NCI-H2029 treated with DMSO at 0.1 percent for 48 hours (cell line): ENCODE results near the gene PTEN.
"Not testable (repeated sequence)": the region's sequence is repeated elsewhere in the genome, so short reads cannot be mapped to it uniquely, and the experiment has no call there.

ENCODE experiments used
- DNase-seq: peaks from one replicate; lab custom pipeline; 2025; lab: John Stamatoyannopoulos, UW

PTEN gene

DNA sequence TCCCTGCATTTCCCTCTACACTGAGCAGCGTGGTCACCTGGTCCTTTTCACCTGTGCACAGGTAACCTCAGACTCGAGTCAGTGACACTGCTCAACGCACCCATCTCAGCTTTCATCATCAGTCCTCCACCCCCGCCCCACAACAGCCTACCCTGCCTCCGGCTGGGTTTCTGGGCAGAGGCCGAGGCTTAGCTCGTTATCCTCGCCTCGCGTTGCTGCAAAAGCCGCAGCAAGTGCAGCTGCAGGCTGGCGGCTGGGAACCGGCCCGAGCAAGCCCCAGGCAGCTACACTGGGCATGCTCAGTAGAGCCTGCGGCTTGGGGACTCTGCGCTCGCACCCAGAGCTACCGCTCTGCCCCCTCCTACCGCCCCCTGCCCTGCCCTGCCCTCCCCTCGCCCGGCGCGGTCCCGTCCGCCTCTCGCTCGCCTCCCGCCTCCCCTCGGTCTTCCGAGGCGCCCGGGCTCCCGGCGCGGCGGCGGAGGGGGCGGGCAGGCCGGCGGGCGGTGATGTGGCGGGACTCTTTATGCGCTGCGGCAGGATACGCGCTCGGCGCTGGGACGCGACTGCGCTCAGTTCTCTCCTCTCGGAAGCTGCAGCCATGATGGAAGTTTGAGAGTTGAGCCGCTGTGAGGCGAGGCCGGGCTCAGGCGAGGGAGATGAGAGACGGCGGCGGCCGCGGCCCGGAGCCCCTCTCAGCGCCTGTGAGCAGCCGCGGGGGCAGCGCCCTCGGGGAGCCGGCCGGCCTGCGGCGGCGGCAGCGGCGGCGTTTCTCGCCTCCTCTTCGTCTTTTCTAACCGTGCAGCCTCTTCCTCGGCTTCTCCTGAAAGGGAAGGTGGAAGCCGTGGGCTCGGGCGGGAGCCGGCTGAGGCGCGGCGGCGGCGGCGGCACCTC lies at the start of gene PTEN, which contains the start of gene KLLN:
Gene PTEN (plus strand): TSS at position 573 of the 891 bp plus-strand sequence. CDS start 845 bp downstream, outside the sequence.
Gene KLLN (minus strand): TSS at position 481 of the 891 bp plus-strand sequence. CDS start 1,046 bp downstream, outside the sequence.
- DNase-seq: peak; percentile 28

DNA sequence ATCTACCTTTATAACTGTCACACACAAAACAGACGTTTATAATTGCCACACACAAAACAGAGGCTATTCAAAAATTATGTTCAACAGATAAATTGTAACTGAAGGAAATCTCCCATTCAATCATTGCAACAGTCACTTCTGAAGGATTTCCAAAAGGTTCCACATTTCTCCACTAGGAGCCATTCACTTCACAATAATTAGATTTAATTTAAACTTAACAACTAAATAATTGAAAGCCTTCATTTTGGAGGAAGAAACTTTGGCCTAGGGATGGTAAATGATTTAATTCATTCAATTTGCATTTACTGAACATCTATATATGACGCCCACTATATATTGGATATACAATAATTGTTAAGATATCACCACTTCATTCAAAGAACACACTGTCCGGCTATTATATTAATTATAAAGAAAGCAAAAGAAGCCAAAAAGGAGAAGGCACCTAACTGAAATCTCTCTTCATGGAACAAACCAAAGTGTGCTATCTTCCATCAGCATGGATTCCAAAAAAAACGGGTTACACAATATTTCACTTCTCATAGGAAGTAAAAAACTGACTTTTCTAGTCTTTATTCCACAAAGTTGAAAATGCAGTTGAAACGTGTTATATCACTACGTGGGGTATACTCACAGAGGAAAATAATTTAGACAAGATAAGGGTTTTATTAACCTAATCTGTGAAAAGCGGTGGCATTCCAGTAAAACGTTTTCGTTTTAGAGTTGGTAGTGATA lies 47.1 kb upstream of the PTEN start:
- no peak for DNase-seq

DNA sequence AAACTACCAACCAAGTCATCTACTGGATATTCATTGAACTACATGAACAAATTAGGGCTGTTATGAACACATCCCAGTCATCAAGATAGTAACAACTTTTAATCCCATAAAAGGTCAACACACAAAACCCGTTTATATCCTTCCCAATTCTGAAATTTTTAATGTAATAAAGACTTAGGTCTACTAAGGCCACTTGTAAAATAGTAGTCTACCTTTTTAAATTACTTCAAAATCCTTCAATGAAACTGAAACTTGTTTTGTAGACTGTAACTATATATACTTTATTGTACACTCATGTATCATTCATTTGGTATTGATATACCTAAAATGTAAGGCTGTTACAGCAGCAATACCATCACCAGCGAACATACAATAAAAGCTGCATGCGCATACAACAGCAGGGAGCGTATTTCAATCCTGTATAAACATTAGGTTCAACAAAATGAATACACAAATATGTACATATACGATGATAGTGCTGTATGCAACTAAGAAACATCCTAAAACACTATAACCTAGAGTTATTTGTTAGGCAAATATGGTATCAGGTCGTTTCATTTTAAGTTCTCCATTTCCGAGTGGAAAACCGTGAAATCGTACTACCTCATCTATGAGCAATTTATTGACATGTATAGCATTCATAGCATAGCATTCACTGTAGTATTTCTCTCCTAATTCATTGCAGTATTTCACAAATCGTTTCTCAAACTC lies 46.4 kb upstream of the PTEN start:
- DNase-seq: no peak

DNA sequence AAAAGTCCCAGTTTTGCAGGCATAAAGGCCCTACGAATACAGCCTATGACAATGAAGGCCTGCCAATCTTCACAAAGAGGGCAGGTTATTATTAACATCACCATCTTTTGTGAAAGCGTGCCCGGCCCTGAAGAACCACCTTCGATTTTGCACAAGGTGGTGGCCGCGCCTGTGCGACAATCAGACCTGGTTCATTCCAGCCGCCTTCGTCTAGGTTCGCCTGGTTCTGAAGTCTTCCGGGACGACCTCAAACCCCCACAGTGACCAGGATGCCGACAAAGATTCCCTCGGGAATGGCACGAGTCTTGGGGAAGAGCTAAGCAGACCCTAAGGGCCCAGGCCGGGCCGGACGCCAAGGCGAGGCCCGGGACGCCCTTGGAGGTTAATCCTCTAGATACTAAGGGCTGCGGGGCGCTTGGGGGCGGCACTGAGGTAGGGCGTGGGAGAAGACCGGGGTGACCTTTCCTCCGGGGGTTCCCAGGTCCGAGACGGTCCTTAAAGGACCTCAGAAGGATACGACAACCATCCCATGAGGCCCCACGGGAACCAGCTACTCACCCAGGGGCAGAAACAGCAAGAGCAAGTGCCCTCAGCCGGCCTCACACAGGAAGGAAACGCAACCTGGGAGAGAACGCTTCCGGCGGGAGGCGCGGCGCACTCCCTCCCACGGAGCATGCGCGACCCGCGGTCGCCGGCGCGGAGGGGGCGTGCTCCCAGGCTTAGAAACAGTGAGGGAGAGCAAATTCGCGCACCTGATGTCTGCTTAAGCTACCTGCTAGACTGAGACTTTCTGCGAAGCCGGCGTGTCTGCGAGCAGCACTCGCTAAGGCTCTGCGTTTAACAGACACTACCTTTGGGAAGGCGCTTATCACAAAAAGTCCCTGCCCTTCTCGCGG lies 45.6 kb upstream of the PTEN start, which contains the start of gene ATAD1:
Gene ATAD1 (minus strand): TSS at position 618 of the 896 bp plus-strand sequence. CDS start 3,627 bp downstream, outside the sequence.
- DNase-seq: peak; percentile 36

DNA sequence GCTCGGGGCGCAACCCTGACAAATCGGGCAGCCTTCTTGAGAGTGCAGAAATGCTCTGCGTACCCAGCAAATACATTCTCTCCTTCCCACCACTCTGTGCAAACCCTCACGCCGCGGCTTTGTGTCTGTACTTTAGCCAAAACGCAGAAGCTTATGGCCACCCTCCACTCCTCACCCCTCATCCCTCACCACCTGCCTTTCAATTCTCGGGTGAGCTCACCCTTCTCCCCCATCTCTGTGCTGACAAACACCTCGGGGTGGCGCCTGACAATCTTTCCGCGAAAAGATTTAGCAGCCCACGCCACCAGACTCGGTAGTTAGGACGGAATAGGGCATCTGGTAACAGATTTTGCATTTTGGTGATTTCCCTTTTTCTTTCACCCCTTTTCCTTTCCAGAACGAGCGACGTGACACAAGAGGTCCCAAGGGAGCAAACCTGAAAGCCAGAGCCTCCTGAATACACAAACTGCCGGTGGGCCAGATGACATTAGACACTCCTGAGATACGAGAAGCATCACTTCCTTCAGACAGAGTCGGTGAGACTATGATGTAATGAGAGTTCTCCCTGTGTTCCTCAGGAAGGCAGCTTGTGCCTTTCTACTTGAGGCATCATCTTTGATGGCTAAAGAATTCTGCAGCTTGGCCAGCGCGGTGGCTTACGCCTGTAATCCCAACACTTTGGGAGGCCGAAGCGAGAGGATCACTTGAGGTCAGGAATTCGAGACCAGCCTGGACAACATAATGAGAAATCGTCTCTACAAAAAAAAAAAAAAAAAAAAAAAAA lies 44.7 kb upstream of the PTEN start:
- no peak for DNase-seq

DNA sequence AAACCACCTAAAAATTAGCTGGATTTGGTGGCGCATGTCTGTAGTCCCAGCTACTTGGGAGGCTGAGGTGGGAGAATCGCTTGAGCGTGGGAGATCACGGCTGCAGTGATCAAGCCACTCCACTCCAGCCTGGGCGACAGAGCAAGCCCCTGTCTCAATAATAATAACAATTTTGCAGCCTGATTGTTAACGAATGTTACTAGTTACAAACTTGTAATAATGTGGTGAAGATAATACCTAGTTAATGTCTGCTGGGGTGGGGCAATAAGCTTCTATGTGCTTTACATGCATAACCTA lies 44.2 kb upstream of the PTEN start:
- DNase-seq: no peak

DNA sequence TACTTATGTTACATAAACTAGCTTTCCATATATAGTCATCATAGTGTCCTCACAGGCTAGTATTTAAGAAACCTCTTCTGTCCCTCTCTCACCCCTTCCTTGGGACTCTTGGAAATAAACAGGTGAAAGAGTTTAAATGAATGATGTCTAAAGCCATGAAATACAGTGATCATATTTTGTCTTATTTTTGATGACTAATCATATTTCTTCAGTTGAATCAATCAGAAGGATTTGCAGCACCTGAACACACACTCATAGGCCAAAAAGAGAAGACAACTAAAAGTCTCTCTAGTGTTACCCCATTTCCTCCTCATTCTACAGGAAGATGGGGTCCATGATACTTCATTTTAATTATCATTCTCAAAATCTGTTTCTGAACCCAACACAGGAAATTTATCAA lies 36.8 kb upstream of the PTEN start:
- no peak for DNase-seq

DNA sequence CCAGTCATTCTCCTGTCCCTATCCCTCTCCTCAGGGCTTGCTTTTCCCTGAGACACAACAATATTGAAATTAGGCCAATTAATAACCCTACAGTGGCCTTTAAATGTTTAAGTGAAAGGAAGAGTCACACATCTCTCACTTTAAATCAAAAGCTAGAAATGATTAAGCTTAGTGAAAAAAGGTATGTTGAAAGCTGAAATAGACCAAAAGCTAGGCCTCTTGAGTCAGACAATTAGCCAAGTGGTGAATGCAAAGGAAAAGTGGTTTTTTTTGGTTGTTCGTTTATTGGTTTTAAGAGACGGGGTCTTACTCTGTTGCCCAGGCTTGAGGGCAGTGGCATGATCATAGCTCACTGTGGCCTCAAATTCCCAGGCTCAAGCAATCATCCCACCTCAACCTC lies 35.7 kb upstream of the PTEN start:
- no peak for DNase-seq

DNA sequence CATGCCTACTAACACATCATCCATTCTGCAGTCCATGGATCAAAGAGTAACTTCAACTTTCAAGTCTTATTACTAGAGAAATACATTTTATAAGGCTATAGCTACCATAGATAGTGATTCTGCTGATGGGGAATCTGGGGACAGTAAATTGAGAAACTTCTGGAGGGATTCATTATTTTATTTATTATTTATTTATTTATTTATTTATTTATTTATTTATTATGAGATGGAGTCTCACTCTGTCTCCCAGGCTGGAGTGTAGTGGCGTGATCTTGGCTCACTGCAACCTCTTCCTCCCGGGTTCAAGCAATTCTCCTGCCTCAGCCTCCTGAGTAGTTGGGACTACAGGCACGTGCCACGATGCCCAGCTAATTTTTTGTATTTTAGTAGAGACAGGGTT lies 34.4 kb upstream of the PTEN start:
- not testable (repeated sequence) for DNase-seq

DNA sequence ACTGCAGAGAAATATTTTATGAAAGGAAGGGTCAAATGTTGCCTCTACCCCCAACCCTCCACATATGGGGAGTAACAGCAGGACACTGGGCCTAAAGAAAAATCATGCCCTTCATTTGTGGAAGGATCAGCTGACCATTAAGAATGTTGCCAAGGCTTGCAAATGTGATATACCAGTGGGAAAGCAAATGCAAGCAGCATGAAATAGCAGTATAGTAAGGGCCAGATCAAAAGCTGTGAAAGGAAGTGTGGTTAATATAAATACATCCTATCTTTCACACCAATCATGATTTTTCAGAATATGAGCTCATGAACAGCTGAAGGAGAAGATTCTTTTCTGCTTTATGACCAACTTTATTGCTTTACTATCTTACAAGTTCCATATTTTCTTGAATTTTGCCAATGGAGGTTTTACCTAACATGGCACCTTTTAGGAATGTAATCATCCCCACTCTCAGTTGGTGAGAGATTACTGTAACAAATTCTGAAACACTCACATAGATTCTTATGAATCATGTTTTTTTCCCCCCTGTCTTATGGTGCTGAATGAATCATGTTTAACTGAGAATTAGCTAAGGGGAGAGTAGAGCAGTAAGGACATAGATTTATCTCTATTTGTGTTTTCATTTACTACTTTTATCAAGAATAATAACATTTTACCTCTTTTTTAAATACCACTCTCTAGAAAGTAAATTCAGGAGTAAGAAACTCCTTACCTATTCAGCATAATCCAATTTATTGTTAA lies 33.3 kb upstream of the PTEN start:
- no peak for DNase-seq

DNA sequence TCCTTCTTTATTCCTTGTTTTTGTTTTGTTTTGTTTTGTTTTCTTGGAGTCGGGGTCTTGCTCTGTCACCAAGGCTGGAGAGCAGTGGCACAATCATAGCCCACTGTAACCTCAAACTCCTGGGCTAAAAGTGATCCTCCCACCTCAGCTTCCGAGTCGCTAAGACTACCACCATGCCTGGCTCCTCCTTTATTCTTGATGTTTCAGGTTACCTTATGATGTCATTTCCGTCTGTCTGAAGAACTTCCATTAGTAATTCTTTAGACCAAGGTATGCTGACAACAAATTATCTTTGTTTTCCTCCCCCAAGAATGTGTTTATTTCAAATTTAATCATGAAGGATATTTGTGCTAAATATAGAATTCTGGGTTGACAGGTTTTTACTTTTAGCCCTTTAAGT lies 27.3 kb upstream of the PTEN start:
- DNase-seq: no peak

DNA sequence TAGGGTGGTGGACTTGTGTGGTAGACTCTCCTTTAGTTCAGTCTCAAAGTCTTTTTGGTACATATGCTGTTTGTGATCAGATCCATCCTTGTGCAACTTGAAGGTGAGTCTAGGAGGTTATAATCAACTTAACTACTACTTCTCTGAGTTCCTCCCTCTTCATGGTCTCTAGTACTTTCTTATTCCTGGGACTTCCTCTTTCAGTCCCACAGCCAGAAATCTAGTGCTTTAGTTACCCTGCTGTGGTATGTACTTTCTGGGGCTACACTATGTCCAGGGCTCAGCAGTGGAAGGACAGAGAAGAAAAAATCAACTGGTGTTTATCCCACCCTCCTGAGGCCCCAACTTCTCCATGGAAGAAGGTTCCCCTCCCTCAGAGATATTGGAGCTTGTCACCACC lies 26.0 kb upstream of the PTEN start:
- DNase-seq: no peak

DNA sequence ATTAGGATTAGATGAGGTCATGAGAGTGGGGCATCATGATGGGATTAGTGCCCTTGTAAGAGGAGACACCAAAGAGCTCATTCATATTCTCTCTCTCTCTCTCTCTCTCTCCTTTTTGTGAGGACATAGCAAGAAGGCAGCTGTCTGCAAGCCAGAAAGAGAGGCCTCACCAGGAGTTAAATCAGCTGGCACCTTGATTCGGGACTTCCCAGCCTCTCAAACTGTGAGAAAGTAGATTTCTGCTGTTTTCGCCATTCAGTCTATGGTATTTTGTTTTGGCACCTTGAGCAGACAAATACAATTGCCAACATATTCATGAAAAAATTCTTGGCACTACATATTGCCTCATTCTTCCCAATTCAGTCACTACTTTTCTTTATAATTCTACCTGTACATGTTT lies 24.8 kb upstream of the PTEN start:
- DNase-seq: no peak

DNA sequence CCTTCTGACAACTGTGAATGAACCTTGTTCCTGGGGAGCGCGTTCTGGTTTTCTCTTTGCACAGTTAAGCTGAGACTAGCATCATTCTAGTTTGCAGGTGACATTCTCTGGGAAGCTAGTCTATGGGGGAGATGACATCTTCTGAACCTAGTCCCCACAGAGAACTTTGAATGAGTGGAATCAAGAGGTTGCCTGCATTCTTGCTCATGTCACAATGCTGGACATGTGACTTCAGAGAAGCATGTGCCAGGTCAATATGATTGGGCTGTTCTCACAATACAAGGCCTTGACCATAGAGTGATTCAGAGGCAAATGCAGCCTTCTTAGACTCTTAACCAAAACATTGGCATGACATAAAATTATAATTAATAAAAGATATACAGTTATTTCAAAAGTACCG lies 22.2 kb upstream of the PTEN start:
- no peak for DNase-seq

DNA sequence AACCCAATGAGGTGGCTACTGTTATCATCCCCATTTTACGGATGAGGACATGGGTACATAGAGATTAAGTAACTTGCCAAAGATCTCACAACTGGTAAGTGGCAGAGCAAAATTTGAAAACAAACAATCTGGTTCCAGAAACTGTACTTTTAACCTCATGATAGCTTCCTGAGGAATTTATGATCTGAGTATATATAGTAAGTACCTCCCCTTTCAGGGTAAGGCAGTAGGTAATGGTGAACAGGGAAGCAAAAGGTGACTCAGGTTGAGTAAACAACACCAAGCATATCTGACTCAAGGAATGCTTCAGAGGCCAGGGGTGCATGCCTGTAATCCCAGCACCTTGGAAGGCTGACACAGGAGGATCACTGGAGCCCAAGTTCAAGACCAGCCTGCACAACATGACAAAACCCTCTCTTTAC lies 21.2 kb upstream of the PTEN start:
- DNase-seq: no peak

DNA sequence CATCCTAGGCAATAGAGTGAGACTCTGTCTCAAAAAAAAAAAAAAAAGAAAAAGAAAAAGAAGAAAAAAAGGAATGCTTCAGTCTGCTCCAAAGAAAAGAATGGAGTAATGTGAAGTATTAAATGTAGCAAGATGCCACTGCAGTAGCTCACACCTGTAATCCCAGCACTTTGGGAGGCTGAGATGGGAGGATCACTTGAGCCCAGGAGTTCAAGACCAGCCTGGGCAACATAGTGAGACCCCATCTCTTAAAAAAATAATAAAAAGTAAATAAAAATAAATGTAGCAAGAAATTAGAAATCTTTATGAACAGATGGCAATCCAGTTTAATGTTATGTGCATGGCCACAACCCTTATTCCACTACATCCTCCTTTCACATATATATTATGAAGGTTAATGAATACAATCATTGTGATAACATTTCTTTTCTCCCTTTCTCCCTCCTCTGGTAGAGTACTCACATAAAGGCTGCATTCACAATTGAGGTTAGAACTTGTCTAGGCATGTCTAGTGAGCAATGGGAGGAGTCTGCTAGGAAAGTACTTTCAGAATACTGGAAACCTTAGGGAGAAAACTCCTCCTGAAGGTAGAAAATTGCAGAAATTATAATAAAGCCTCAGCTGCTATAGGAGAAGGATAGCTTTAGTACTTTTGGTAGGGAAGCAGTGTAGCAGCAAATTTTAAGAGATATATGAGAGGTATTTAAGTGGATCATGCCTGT lies 20.5 kb upstream of the PTEN start:
- no peak for DNase-seq

DNA sequence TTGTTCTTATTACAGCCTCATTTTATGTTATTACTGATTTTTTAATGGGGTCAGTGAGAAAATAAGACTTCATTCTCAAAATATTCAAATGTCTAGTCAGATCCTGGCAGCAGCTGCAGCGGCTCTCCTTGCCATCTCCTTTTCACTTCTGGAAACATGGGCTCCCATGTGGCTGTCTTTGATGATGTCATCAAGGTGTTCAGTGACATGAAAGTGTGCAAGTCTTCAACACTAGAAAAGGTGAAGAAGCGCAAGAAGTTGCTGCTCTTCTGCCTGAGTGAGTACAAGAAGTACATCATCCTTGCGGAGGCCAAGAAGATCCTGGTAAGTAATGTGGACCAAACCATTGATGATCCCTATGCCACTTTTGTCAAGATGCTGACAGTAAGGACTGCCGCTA lies 19.7 kb upstream of the PTEN start:
- DNase-seq: no peak

DNA sequence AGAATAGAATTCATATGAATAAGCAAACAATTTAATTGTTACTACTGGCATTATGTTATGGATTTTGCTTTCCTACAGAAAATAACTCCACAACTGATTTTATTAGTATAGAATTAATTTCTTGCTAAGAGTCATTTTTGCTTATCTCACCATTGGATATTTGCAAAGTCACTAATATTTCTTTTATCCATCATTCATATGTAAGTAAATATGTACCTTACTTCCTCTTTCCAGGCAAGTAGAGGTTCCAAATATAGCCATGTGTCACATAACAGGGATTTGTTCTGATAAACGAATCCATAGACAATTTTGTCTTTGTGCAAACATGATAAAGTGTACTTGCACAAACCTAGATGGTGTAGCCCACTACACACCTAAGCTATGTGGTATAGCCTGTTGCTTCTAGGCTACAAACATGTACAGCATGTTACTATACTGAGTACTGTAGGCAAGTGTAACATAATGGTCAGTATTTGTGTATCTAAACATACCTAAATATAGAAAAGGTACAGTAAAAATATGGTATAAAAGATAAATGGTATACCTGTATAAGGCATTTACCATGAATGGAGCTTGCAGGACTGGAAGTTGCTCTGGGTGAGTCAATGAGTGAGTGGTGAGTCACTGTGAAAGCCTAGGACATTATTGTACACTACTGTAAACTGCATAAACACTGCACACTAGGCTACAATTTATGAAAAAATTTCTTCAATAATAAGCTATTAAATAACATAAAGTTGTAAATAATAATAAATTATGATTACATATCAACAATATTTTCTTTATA lies 18.4 kb upstream of the PTEN start:
- DNase-seq: no peak

DNA sequence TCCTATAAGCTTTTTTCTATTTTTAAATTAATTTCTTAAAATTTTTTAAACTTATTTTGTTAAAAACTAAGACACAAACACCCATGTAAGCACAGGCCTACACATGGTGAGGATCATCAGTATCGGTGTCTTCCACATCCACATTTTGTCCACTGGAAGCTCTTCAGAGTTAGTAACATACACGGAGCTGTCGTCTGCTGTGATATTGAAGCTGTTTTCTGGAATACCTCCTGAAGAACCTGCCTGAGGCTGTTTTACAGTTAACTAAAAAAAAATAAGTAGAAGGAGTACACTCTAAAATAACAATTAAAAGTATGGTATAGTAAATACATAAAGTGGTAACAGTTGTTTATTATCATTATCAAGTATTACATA lies 17.8 kb upstream of the PTEN start:
- DNase-seq: no peak
